ENCODE data around the gene SLC39A2.
"Not testable (repeated sequence)": the region's sequence is repeated elsewhere in the genome, so short reads cannot be mapped to it uniquely, and the experiment has no call there.

The SLC39A2 gene

GRCh38 chr14:21024585-21025370 is 25.7 kb downstream of the SLC39A2 start, which contains the start of gene NDRG2:
Gene NDRG2, minus strand, starts transcription at chr14:21025061. Its CDS starts 1,746 bp downstream, at chr14:21023315.
- in situ Hi-C loops (cut with MboI; ENCODE audit: low sequenced_read_pairs) = no loop called here

- in situ Hi-C loops (cut with MboI; ENCODE audit: low sequenced_read_pairs) = no loop called here
Measured at GRCh38 chr14:21025371-21026273, 26.5 kb downstream of the SLC39A2 start.

- in situ Hi-C loops (cut with MboI; ENCODE audit: low sequenced_read_pairs) = no loop called here
Measured at GRCh38 chr14:21026274-21026987, 27.3 kb downstream of the SLC39A2 start.

- in situ Hi-C loops (cut with MboI; ENCODE audit: low sequenced_read_pairs) = no loop called here
Measured at GRCh38 chr14:21026988-21027315, 27.9 kb downstream of the SLC39A2 start.

GRCh38 chr14:21029917-21030316 is 30.8 kb downstream of the SLC39A2 start, which contains the start of gene TPPP2:
Gene TPPP2, plus strand, starts transcription at chr14:21030217. Its CDS starts 365 bp downstream, at chr14:21030582.
- in situ Hi-C loops (cut with MboI; ENCODE audit: low sequenced_read_pairs) = no loop called here

- in situ Hi-C loops (cut with MboI; ENCODE audit: low sequenced_read_pairs) = no loop called here
Measured at GRCh38 chr14:21030531-21030930, 31.4 kb downstream of the SLC39A2 start.

GRCh38 chr14:21032326-21033132 is 33.4 kb downstream of the SLC39A2 start:
- in situ Hi-C loops (cut with MboI; ENCODE audit: low sequenced_read_pairs) = no loop called here

- in situ Hi-C loops (cut with MboI; ENCODE audit: low sequenced_read_pairs) = no loop called here
Measured at GRCh38 chr14:21033133-21033698, 34.1 kb downstream of the SLC39A2 start.

- in situ Hi-C loops (cut with MboI; ENCODE audit: low sequenced_read_pairs) = no loop called here
Measured at GRCh38 chr14:21034707-21035106, 35.6 kb downstream of the SLC39A2 start, which contains the start of gene RNASE13. Gene RNASE13, minus strand, starts transcription at chr14:21034807. Its CDS starts 519 bp downstream, at chr14:21034288.

GRCh38 chr14:21036751-21037150 is 37.7 kb downstream of the SLC39A2 start:
- in situ Hi-C loops (cut with MboI; ENCODE audit: low sequenced_read_pairs) = no loop called here

GRCh38 chr14:21037156-21037555 is 38.1 kb downstream of the SLC39A2 start:
- in situ Hi-C loops (cut with MboI; ENCODE audit: low sequenced_read_pairs) = no loop called here

GRCh38 chr14:21038441-21039422 is 39.6 kb downstream of the SLC39A2 start:
- in situ Hi-C loops (cut with MboI; ENCODE audit: low sequenced_read_pairs) = no loop called here

- in situ Hi-C loops (cut with MboI; ENCODE audit: low sequenced_read_pairs) = no loop called here
Measured at GRCh38 chr14:21039585-21040369, 40.7 kb downstream of the SLC39A2 start.

- in situ Hi-C loops (cut with MboI; ENCODE audit: low sequenced_read_pairs) = no loop called here
Measured at GRCh38 chr14:21040370-21040925, 41.4 kb downstream of the SLC39A2 start.

GRCh38 chr14:21040941-21041340 is 41.8 kb downstream of the SLC39A2 start:
- in situ Hi-C loops (cut with MboI; ENCODE audit: low sequenced_read_pairs) = not testable (repeated sequence)

GRCh38 chr14:21041676-21042433 is 42.8 kb downstream of the SLC39A2 start, which contains the start of gene RNASE7:
Gene RNASE7, plus strand, starts transcription at chr14:21042362. Its CDS starts 631 bp downstream, at chr14:21042993.
- in situ Hi-C loops (cut with MboI; ENCODE audit: low sequenced_read_pairs) = no loop called here

- in situ Hi-C loops (cut with MboI; ENCODE audit: low sequenced_read_pairs) = no loop called here
Measured at GRCh38 chr14:21042918-21043317, 43.8 kb downstream of the SLC39A2 start.
